ENCODE data around the gene PHETA2.

PHETA2 gene, protein sequence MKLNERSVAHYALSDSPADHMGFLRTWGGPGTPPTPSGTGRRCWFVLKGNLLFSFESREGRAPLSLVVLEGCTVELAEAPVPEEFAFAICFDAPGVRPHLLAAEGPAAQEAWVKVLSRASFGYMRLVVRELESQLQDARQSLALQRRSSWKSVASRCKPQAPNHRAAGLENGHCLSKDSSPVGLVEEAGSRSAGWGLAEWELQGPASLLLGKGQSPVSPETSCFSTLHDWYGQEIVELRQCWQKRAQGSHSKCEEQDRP

DNA sequence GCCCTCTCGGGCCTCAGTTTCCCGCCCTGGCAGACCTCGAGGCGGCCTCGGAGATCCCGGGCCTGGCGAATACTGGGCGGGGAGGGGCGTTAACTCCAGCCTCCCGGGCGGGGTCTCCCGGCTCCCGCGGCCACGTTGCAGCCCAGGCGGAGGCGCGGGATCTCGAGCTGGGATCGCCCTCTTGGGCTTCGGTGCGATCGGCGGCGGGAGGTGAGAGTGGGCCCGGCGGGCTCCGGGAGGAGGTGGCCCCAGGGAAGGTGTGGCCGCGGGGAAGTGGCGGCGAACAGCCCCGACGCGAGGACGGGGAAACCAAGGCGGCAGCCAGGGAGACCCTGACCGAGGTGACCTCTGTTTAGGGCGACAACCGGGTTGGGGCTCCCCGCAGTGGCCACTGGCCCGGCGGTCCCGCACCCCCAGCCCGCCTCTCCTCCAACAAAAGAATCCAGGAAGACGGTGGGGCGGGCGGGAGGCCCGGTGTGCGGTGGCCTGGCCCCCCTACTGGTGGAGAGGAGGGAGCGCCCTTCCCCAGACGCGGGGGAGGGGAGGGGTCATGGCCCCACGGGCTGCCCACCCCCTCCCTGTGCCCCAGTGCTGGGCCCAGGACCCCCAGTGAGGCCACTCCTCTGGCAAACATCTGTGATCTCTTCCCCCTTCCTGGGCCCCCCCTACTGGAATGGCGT, at the start of gene PHETA2:
Gene PHETA2, plus strand, starts transcription at position 117 of the 680 bp plus-strand sequence. CDS start 3,046 bp downstream, outside the sequence.
- TF ChIP-seq CTCF (IDR thresholded peaks at IDR 0.05; ENCODE audit: control insufficient read depth, extremely low read depth, insufficient read depth) = no peak
- H3K4me3 ChIP-seq (ENCODE audit: low read depth, low read length) = no peak within 1 kb of the TSS
- no peak for DNase-seq (ENCODE audit: low read depth)

DNA sequence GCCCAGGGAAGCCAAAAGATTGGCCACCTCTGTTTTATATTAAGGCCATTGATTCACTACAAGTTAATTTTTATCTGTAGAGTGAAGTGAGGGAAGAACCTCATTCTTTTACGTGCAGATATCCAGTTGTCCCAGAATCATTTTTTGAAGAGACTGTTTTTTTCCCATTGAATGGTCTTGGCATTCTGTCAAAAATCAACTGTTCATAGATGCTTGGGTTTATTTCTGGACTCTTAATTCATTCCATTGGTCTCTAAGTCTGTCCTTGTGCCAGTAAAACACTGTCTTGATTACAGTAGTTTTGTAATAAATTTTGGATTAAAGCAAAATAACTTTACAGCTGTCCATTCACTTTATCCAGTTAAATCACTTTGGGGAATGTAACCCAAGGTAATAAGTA, 48.6 kb upstream of the PHETA2 start:
- H3K4me3 ChIP-seq (ENCODE audit: low read depth, low read length) = no peak overlapping the region
- no peak for TF ChIP-seq CTCF (IDR thresholded peaks at IDR 0.05; ENCODE audit: control insufficient read depth, extremely low read depth, insufficient read depth)
- no peak for DNase-seq (ENCODE audit: low read depth)

- no peak overlapping the region for H3K4me3 ChIP-seq (ENCODE audit: low read depth, low read length)
- no peak for TF ChIP-seq CTCF (IDR thresholded peaks at IDR 0.05; ENCODE audit: control insufficient read depth, extremely low read depth, insufficient read depth)
- no peak for DNase-seq (ENCODE audit: low read depth)
These were observed 47.3 kb upstream of the PHETA2 start for GRCh38 chr22:42026705-42027104.

GRCh38 chr22:42033263-42034181, 40.5 kb upstream of the PHETA2 start:
- no peak for DNase-seq (ENCODE audit: low read depth)
- no peak for TF ChIP-seq CTCF (IDR thresholded peaks at IDR 0.05; ENCODE audit: control insufficient read depth, extremely low read depth, insufficient read depth)
- H3K4me3 ChIP-seq (ENCODE audit: low read depth, low read length) = no peak overlapping the region

GRCh38 chr22:42035256-42035655, 38.8 kb upstream of the PHETA2 start:
- no peak for TF ChIP-seq CTCF (IDR thresholded peaks at IDR 0.05; ENCODE audit: control insufficient read depth, extremely low read depth, insufficient read depth)
- no peak for DNase-seq (ENCODE audit: low read depth)

DNA sequence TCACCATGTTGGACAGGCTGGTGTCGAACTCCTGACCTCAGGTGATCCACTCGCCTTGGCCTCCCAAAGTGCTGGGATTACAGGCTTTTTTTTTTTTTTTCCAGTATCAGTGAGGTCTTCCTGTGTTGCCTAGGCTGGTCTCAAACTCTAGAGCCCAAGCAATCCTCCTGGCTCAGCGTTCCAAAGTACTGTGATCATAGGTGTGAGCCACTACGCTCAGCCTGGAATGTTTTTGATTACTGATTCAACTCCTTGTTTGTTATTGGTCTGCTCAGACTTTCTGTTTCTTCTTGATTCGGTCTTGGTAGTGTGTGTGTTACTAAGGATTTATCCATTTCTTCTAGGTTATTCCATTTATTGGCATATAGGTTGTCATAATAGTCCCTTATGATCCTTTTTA, 34.8 kb upstream of the PHETA2 start:
- no peak for TF ChIP-seq CTCF (IDR thresholded peaks at IDR 0.05; ENCODE audit: control insufficient read depth, extremely low read depth, insufficient read depth)
- no peak for DNase-seq (ENCODE audit: low read depth)
- H3K4me3 ChIP-seq (ENCODE audit: low read depth, low read length) = no peak overlapping the region

More at GRCh38 chr22:42035256-42035655, 38.8 kb upstream of the PHETA2 start:
- no peak overlapping the region for H3K4me3 ChIP-seq (ENCODE audit: low read depth, low read length)

All from LNCaP clone FGC (cell line).